HG03520 (cell line): ENCODE results near the gene ZCCHC2.
A peak's percentile ranks its signal among the peaks of the same experiment; 100 is the strongest.

Source experiments
- ATAC-seq: cut with Tn5 transposase; IDR thresholded peaks from one replicate; pipeline ENCODE4 v1.9.1; 2021; ENCODE audit warnings: mild to moderate bottlenecking, moderate library complexity; ENCODE audit not compliant: unreplicated experiment

Gene ZCCHC2

GRCh38 chr18:62522504-62523254 is at the start of gene ZCCHC2:
Gene ZCCHC2, plus strand, starts transcription at chr18:62523025. Its CDS starts 400 bp downstream, at chr18:62523425.
- peak; percentile 64 for ATAC-seq

GRCh38 chr18:62479574-62479973 is 43.3 kb upstream of the ZCCHC2 start:
- ATAC-seq: no peak

GRCh38 chr18:62480927-62481326 is 41.9 kb upstream of the ZCCHC2 start:
- ATAC-seq: no peak

- ATAC-seq: no peak
These were observed 37.9 kb upstream of the ZCCHC2 start for GRCh38 chr18:62484941-62485340.

GRCh38 chr18:62485684-62486083 is 37.1 kb upstream of the ZCCHC2 start:
- no peak for ATAC-seq

- ATAC-seq: no peak
These were observed 36.4 kb upstream of the ZCCHC2 start for GRCh38 chr18:62486290-62486964.

- ATAC-seq: no peak
These were observed 35.7 kb upstream of the ZCCHC2 start for GRCh38 chr18:62487161-62487560.

- ATAC-seq: no peak
These were observed 31.7 kb upstream of the ZCCHC2 start for GRCh38 chr18:62490967-62491695.

- no peak for ATAC-seq
These were observed 29.6 kb upstream of the ZCCHC2 start for GRCh38 chr18:62493033-62493862.

GRCh38 chr18:62494764-62495163 is 28.1 kb upstream of the ZCCHC2 start:
- ATAC-seq: no peak

GRCh38 chr18:62496262-62496661 is 26.6 kb upstream of the ZCCHC2 start:
- no peak for ATAC-seq

- no peak for ATAC-seq
These were observed 25.5 kb upstream of the ZCCHC2 start for GRCh38 chr18:62497190-62497772.

- ATAC-seq: no peak
These were observed 24.1 kb upstream of the ZCCHC2 start for GRCh38 chr18:62498616-62499262.

GRCh38 chr18:62499263-62499650 is 23.6 kb upstream of the ZCCHC2 start:
- no peak for ATAC-seq

- ATAC-seq: no peak
These were observed 22.7 kb upstream of the ZCCHC2 start for GRCh38 chr18:62500174-62500573.

GRCh38 chr18:62500966-62501591 is 21.7 kb upstream of the ZCCHC2 start:
- no peak for ATAC-seq

- peak; percentile 82 for ATAC-seq
These were observed 16.9 kb upstream of the ZCCHC2 start for GRCh38 chr18:62505669-62506494.

- peak; percentile 7 for ATAC-seq
These were observed 16.2 kb upstream of the ZCCHC2 start for GRCh38 chr18:62506495-62507143.
